Measurements from ENCODE around the gene WDR19. TPM values are rescaled to one million over a fixed set of nuclear protein-coding genes. Genes with fewer than 3 reads are reported as not detected.
"Not testable (repeated sequence)": the region's sequence is repeated elsewhere in the genome, so short reads cannot be mapped to it uniquely, and the experiment has no call there.

WDR19 gene
- total RNA-seq, result 10 to 100 TPM in 2 of 4 donors, 1 to 10 TPM in 2; 6.1 to 16.2 (median 9.6) TPM

- in situ Hi-C loops (cut with MboI; ENCODE audit: low sequenced_read_pairs in 4 of 4) (loop anchor here in 1 of 4 donors (10.0 kb wide), 1 partner anchor 137 kb away; no protein-coding TSS in a partner anchor), intact Hi-C loops (cut with DNase I; ENCODE audit: low total_unique reads) (loop anchor here (1.0 to 5.0 kb wide), 5 partner anchors 137 to 875 kb away; partner anchors contain the start of genes N4BP2, RPL9 and SMIM14)
- peak in 3 of 5 experiments; percentile 12 to 58 (median 45) for TF ChIP-seq CTCF (IDR thresholded peaks at IDR 0.05 in 4 of 5, conservative IDR thresholded peaks at IDR 0.05 in 1 of 5)
- TF ChIP-seq POLR2A (IDR thresholded peaks at IDR 0.05), result peak; percentile 45 to 59
Measured at GRCh38 chr4:39181905-39182638, at the start of gene WDR19. WDR19 (plus strand) TSS chr4:39182529; CDS start chr4:39182558, 29 bp downstream.

GRCh38 chr4:39133623-39134022 is 48.7 kb upstream of the WDR19 start:
- no peaks in the 10 kb centered on the region for H3K4me1 ChIP-seq
- DNase-seq (no peak), ATAC-seq (no peak)
- no peaks in the 10 kb centered on the region for H3K9me3 ChIP-seq
- in situ Hi-C loops (cut with MboI; ENCODE audit: low sequenced_read_pairs in 4 of 4), result loop anchor here in 3 of 4 donors (10.0 to 25.0 kb wide), 2 partner anchors 239 to 371 kb away; no protein-coding TSS in a partner anchor
- no peaks in the 10 kb centered on the region for H3K36me3 ChIP-seq
- H3K4me3 ChIP-seq, result no peak overlapping the region
- H3K27me3 ChIP-seq, result no peaks in the 10 kb centered on the region
- intact Hi-C loops (cut with DNase I; ENCODE audit: low total_unique reads), result loop anchor here (2.0 kb wide), 2 partner anchors 231 to 375 kb away; no protein-coding TSS in a partner anchor
- H3K27ac ChIP-seq, result no peak overlapping the region
- TF ChIP-seq CTCF (IDR thresholded peaks at IDR 0.05 in 4 of 5, conservative IDR thresholded peaks at IDR 0.05 in 1 of 5) (no peak), POLR2A (IDR thresholded peaks at IDR 0.05) (no peak)

More at GRCh38 chr4:39181905-39182638, at the start of gene WDR19:
- ATAC-seq (peak; percentile 99 to 100), DNase-seq (peak; percentile 99)
- H3K4me3 ChIP-seq, result peak within 1 kb of the TSS; percentile 70 to 94 (median 74)
- H3K4me1 ChIP-seq, result peaks cover 9 to 16% of the 10 kb centered on the region in 2 donors
- H3K9me3 ChIP-seq, result no peaks in the 10 kb centered on the region
- H3K27me3 ChIP-seq, result no peaks in the 10 kb centered on the region
- H3K27ac ChIP-seq, result peak within 1 kb of the TSS; percentile 81 to 87 (median 83)
- H3K36me3 ChIP-seq, result peaks cover 0 to 5% of the 10 kb centered on the region in 2 donors

GRCh38 chr4:39134683-39135306 is 47.5 kb upstream of the WDR19 start:
- Histone ChIP-seq H3K4me1 (no peaks in the 10 kb centered on the region), H3K9me3 (no peaks in the 10 kb centered on the region), H3K36me3 (no peaks in the 10 kb centered on the region), H3K4me3 (no peak overlapping the region), H3K27me3 (no peaks in the 10 kb centered on the region), H3K27ac (no peak overlapping the region)
- TF ChIP-seq CTCF (IDR thresholded peaks at IDR 0.05 in 4 of 5, conservative IDR thresholded peaks at IDR 0.05 in 1 of 5) (no peak), POLR2A (IDR thresholded peaks at IDR 0.05) (no peak)
- ATAC-seq (peak in 1 of 2 donors; percentile 21), DNase-seq (no peak)
- intact Hi-C loops (cut with DNase I; ENCODE audit: low total_unique reads), result loop anchor here (2.0 kb wide), 2 partner anchors 232 to 376 kb away; no protein-coding TSS in a partner anchor
- in situ Hi-C loops (cut with MboI; ENCODE audit: low sequenced_read_pairs in 4 of 4), result loop anchor here (5.0 to 25.0 kb wide), 3 partner anchors 232 to 372 kb away; no protein-coding TSS in a partner anchor

GRCh38 chr4:39138227-39138626 is 44.1 kb upstream of the WDR19 start:
- H3K4me1 ChIP-seq; H3K9me3 ChIP-seq; ATAC-seq; H3K27me3 ChIP-seq; H3K27ac ChIP-seq; H3K36me3 ChIP-seq; H3K4me3 ChIP-seq; intact Hi-C loops (cut with DNase I; ENCODE audit: low total_unique reads); DNase-seq: not testable (repeated sequence)
- in situ Hi-C loops (cut with MboI; ENCODE audit: low sequenced_read_pairs in 4 of 4), result loop anchor here (5.0 to 25.0 kb wide), 3 partner anchors 236 to 376 kb away; no protein-coding TSS in a partner anchor

GRCh38 chr4:39146211-39146610 is 36.1 kb upstream of the WDR19 start:
- DNase-seq (no peak), ATAC-seq (no peak)
- no peaks in the 10 kb centered on the region for H3K4me1 ChIP-seq
- intact Hi-C loops (cut with DNase I; ENCODE audit: low total_unique reads), result no loop called here
- H3K27me3 ChIP-seq, result no peaks in the 10 kb centered on the region
- H3K4me3 ChIP-seq, result no peak overlapping the region
- no peak overlapping the region for H3K27ac ChIP-seq
- TF ChIP-seq POLR2A (IDR thresholded peaks at IDR 0.05) (no peak), CTCF (IDR thresholded peaks at IDR 0.05 in 4 of 5, conservative IDR thresholded peaks at IDR 0.05 in 1 of 5) (no peak)
- no peaks in the 10 kb centered on the region for H3K9me3 ChIP-seq
- in situ Hi-C loops (cut with MboI; ENCODE audit: low sequenced_read_pairs in 4 of 4), result loop anchor here in 1 of 4 donors (25.0 kb wide), 1 partner anchor 384 kb away; no protein-coding TSS in a partner anchor
- H3K36me3 ChIP-seq, result no peaks in the 10 kb centered on the region

Measured in gastrocnemius medialis (tissue), 4 donors.